NK-92 (cell line): Measurements from ENCODE around the gene MYOF.
"Not testable (repeated sequence)": the region's sequence is repeated elsewhere in the genome, so short reads cannot be mapped to it uniquely, and the experiment has no call there.

ENCODE experiments used
- DNase-seq: peaks from one replicate; lab custom pipeline; 2025; ENCODE audit not compliant: unreplicated experiment; lab: John Stamatoyannopoulos, UW

The MYOF gene

GRCh38 chr10:93300981-93301380 lies 181.2 kb downstream of the MYOF start:
- no peak for DNase-seq

- DNase-seq: no peak
Observed at GRCh38 chr10:93300288-93300917, 181.7 kb downstream of the MYOF start.

- DNase-seq: no peak
Observed at GRCh38 chr10:93299606-93300287, 182.4 kb downstream of the MYOF start.

- no peak for DNase-seq
Observed at GRCh38 chr10:93299195-93299594, 182.9 kb downstream of the MYOF start.

DNA sequence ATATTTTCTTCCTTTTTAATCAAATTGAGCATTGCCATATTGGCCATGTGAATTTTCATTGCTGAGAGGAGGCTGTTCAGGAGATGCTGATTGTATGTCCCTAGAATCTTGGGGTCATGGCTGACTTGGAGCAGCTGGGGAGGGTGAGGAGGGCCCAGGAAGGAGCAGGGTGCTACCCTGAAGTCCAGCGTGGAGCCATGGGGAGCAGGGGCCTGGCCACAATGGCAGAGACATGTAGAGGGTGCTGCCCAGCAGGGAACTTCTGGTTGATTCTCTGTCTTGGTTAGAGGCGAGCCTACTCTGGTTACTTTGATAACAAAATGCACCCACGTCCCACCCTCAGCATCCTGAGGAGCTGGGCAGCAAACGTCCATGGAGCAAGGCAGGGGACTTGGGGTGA lies 186.0 kb downstream of the MYOF start:
- no peak for DNase-seq

DNA sequence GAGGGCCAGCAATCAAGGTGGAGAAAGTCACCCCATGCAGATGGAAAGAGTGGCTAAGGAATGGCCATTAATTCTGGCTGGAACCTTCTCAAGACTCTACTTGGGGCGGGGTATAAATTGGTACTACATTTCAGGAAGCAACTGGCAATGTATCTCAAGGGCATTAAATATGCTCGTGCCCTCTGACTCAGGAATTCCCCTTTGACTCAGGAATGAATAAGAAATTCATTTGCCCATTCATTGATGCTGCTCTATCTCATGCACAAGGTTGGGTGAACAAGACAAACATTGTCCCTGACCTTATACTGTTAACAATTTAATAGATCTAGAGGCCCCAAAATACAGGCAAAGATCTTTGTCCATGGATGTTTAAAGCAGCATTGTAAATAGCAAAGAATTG lies 188.1 kb downstream of the MYOF start:
- DNase-seq: no peak

DNA sequence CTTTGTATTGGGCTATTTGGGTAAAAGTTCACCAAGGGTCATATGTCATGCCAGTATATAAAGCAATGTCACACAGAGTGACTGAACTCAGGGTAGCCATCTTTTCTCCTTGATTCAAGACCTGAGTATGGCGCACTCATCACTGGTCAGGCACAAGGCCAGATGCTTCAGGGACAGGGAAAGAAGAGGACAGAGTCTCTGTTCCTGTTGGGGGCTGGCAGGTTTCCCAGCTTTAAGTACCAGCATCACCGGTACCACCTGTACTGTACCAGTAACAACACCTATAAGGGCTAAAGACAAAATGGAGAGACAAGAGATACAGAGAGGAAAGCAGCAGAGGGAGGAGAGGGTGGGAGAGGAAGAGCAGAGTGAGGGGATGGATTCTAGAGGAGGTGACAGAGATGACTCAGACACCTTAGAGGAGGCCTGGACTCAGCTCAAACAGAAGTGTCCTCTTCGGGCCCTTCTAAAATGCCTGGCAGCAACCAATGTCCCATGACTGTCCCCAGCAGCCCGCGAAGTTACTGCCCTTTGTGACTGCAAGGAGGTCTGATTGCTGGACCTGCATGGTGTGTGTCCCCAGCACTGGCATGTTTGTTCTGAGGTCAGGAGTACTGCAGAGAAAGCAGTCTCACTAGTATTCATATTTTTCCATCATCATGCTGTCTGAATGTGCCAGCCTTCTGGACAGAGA lies 191.3 kb downstream of the MYOF start:
- DNase-seq: no peak

DNA sequence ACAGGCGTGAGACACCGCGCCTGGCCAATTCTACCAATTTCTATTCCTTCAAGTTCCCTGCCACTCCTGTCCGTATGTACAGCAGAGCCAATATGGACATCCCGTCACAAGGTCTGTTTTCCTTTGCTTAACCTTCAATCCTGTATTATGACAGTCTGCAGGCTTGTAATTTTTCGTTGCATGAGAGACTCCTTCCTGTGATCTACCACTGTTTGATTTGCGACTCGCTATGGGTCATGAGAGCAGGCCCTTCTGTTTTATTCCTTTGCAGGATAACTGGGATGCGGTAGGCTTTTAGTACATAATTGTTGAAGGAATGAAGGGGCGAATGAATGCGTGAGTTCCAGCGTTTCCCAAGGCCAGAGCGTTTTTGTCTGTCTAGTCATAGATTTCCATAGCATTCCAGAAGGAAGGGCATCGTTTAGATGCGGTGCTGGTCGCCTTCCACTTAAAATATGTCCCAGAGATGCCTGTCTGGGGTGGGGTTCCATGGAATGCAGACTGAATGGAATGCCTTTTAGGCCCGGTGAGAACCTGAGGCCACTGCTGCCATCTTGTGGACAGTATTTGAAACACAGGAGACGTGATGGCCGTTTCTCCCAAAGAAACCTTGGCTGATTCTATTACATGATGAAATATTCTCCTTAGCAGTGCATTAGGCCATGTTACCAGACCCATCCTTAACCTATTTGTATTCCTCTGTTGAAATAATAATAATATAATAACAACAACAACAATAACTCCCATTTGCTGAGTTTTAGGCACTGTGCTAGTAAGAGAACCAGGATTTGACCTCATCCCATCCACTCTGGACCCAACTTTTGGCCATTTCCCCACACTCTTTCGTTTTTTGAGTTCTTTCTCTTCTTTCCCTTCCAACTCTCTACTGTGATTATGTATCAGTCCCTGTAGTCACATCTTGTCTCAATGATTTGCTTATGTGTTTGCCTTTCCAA lies 193.2 kb downstream of the MYOF start:
- DNase-seq: no peak

GRCh38 chr10:93287775-93288174 lies 194.4 kb downstream of the MYOF start:
- no peak for DNase-seq

GRCh38 chr10:93284246-93284645 lies 197.9 kb downstream of the MYOF start:
- not testable (repeated sequence) for DNase-seq

DNA sequence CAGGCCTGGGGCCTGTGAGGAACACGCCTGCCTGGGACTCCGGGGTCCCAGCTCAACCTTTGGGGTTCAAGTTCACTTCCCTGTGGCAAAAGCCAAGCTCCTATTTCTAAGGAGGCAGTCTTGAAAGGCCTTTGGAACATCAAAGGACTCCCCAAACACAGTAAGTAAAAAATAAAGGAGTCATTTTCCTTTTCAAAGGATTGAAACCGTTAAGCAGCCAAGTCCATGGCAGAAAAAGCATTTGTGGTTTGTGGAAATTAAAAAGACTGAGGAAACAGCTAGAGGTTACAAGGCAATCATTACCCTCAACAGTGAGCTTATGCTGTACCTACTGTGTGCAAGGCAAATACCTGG lies 200.8 kb downstream of the MYOF start:
- DNase-seq: no peak

DNA sequence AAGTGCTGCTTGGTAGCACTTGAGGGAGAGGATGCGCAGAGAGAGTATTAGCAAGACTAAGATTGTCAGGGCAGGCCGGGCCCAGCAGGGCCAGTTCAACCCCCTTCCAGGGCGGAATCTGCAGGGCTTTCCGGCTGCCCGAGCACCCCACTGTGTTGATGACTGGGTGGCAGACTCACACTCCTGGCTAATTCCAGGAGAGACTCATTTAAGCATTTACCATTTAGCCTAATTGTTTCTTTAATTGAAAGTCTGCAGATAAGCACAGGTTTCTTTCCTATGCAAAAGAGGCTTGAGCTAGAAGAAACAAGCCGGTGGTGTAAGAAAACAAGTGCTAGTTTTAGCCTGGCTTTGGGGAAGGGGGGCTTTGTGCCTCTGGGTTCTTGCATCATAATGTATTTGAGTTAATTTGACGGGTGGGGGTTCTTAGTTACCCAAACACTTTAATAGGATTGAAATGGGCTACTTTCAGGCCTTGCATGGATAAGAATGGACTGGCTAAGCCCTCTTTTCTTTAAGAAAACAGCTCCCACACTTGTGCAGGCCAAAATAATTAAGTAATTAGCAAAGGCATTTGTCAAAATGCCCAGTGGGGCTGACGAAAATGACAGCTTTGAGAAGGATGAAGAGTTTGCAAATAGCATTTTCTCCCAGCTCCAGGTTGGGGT lies 201.3 kb downstream of the MYOF start:
- DNase-seq: no peak

DNA sequence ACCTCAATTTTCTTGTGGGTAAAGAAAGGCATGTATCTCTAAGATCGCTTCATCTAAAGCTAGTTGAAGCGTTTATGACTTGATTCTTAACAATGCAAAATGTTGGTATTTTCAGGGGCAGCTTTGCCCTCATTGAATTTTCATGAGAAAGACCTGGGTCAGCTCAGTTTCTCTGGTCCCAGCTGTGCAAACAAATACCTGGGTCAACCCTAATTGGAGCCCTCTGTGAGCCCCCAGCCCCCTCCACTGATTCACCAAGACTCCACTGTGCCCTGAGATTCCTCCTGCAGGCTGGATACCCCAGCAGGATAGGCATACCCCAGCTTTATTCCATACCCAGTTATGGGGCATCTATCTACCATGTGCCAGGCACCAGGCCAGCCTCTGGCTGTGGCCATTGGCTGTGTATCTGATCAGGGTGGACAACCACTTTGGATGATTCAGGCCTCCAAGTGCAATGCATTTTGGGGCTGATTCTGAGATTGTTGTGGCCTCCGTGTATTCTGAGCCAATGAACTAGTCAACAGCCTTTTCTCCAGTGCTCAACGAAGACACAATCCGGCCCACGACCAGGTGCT lies 201.9 kb downstream of the MYOF start:
- DNase-seq: no peak

GRCh38 chr10:93277360-93277759 lies 204.8 kb downstream of the MYOF start:
- no peak for DNase-seq

GRCh38 chr10:93274419-93274818 lies 207.7 kb downstream of the MYOF start:
- no peak for DNase-seq

DNA sequence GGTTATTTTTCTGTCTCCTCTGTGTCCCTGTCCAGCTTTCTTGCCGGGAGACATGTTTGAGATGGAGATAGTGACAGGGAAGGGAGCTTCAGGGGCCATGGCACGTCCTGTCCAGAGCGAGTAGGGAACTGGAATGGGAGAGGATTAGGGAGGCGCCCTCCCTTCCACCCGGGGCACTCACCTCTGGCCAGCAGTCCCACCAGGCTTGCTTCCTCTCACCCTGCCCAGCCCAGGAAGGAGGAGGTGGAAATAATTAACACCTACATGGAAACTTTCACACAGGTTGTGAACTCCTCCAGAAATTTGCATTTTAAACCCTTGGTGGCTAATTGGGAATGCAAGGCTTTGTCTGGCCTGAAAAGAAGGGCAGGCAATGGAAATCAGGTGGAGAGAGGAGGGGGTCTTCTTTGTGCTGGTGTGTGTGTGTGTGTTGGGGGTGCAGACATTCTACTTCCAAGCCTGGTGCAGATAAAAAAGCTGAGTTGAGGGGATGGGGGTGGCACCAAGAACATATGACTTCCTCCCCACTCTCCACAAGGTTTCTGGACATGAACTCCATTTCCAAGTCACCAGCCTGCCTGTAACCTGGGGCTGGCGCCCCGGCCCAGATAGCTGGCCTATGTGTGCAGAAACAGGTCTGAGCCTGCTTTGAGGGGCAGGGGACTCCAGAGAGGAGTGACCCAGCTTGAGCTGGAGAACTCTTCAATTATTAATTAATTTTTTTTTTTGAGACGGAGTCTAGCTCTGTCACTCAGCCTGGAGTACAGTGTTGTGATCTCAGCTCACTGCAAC lies 209.1 kb downstream of the MYOF start:
- no peak for DNase-seq

- no peak for DNase-seq
Observed at GRCh38 chr10:93271347-93271746, 210.8 kb downstream of the MYOF start.

GRCh38 chr10:93269281-93269680 lies 212.9 kb downstream of the MYOF start:
- no peak for DNase-seq

DNA sequence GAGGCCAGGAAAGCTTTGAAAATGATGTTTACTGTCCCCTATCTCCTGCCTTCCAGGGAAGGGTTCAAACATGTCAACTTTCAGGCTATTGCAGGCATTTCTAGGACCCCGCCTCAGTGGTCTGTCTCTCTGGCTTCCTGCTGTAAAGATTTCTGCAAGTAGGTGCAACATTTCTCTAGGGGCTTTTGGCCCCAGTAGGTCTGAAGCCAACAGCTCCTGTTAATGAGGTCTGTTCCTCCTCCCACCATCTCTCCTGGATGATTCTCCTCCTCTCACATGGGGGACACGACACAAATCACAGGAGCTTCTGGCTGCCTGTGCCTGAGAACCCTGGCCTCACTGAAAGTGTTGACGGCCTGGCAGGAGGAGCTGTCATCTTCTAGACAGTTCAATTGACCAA lies 214.1 kb downstream of the MYOF start:
- DNase-seq: no peak

GRCh38 chr10:93267521-93267920 lies 214.6 kb downstream of the MYOF start:
- no peak for DNase-seq
